GM12878 (cell line): ENCODE measurements around the gene LRRC7. TPM values are rescaled to one million over a fixed set of nuclear protein-coding genes. Genes with fewer than 3 reads are reported as not detected.

Experiments used
- ATAC-seq: fragments of 200-7000 bp; cut with Tn5 transposase; 3 replicates; pipeline ENCODE4 v1.9.1; 2020; ENCODE audit warnings: mild to moderate bottlenecking, moderate library complexity
- BruUV-seq: library from RNA; stranded (reverse); fragments of 400-500 nt; replicated peaks from 2 replicates; lab custom pipeline; 2021; lab: Mats Ljungman, UMichigan
- CTCF ChIA-PET: fragments of 300-600 bp; sonication (Branson Sonifier 250); formaldehyde crosslinking; extraction: SDS; loops from one replicate; lab custom pipeline; 2021; ENCODE audit warnings: inconsistent platforms; lab: Yijun Ruan, JAX
- POLR2A ChIA-PET: fragments of 350-600 bp; formaldehyde crosslinking; extraction: SDS; loops from one replicate; lab custom pipeline; 2021; ENCODE audit warnings: inconsistent platforms; lab: Charles Lee
- RAD21 ChIA-PET: fragments of 300-600 bp; sonication (Branson Sonifier 250); formaldehyde crosslinking; loops from one replicate; lab custom pipeline; 2023; ENCODE audit warnings: antibody characterized with exemption; ENCODE audit not compliant: unreplicated experiment; lab: Charles Lee
- SMC1A ChIA-PET: fragments of 300-600 bp; sonication (Branson Sonifier 250); formaldehyde crosslinking; loops from one replicate; lab custom pipeline; 2023; ENCODE audit not compliant: unreplicated experiment, uncharacterized antibody; lab: Charles Lee
- DNase-seq: peaks from one replicate; pipeline ENCODE4 v3.0.0-alpha.2; 2011; ENCODE audit warnings: low read depth, low spot score
- FAIRE-seq: peaks from 3 replicates; lab custom pipeline; 2011; peaks lifted over from hg19 to GRCh38; lab: Jason Lieb, UNC
- H2AFZ ChIP-seq: 2 replicates; pipeline ENCODE4 v1.6.0; 2011; ENCODE audit warnings: low read depth, low read length, control low read depth; ENCODE audit not compliant: control insufficient read depth
- H3K27ac ChIP-seq: 2 replicates; pipeline ENCODE4 v1.5.1; 2011; ENCODE audit warnings: control low read depth; ENCODE audit not compliant: control insufficient read depth, insufficient read depth
- H3K27me3 ChIP-seq, 2 experiments: replicated peaks in 1 of 2; 2 replicates each; pipeline versions ENCODE4 v1.6.0 to v1.6.1; 2011; ENCODE audit warnings: low read length in 1 of 2; ENCODE audit not compliant: control insufficient read depth in 2 of 2, insufficient read depth in 2 of 2
- H3K36me3 ChIP-seq, 2 experiments: 2 replicates each; pipeline ENCODE4 v1.5.1; 2011; ENCODE audit warnings: low read length in 1 of 2; ENCODE audit not compliant: control insufficient read depth in 2 of 2, insufficient read depth in 2 of 2
- H3K4me1 ChIP-seq: 2 replicates; pipeline ENCODE4 v1.6.1; 2011; ENCODE audit warnings: mild to moderate bottlenecking, low read length, moderate library complexity, mixed read lengths; ENCODE audit not compliant: control insufficient read depth, insufficient read depth
- H3K4me2 ChIP-seq: 2 replicates; pipeline ENCODE4 v1.6.0; 2011; ENCODE audit warnings: control low read depth; ENCODE audit not compliant: control insufficient read depth, insufficient read depth
- H3K4me3 ChIP-seq: fragments of 200-600 bp; sonication (generic); 2 replicates; pipeline ENCODE4 v1.5.1; 2016
- H3K79me2 ChIP-seq: 2 replicates; pipeline ENCODE4 v1.6.0; 2011; ENCODE audit warnings: low read length; ENCODE audit not compliant: control insufficient read depth, insufficient read depth
- H3K9ac ChIP-seq: 2 replicates; pipeline ENCODE4 v1.8.0; 2011; ENCODE audit warnings: low read length, control low read depth, mixed read lengths; ENCODE audit not compliant: control insufficient read depth, insufficient read depth
- H3K9me3 ChIP-seq: replicated peaks from 3 replicates; pipeline ENCODE4 v1.5.1; 2011; ENCODE audit warnings: mild to moderate bottlenecking, low read length; ENCODE audit not compliant: control insufficient read depth, insufficient read depth
- H4K20me1 ChIP-seq: 2 replicates; pipeline ENCODE4 v1.6.0; 2011; ENCODE audit not compliant: control insufficient read depth, insufficient read depth
- BHLHE40 ChIP-seq, 2 experiments: fragments of 450-650 bp in 1 of 2; IDR thresholded peaks; 2 replicates each; pipeline ENCODE4 v1.6.1; 2011 to 2017; ENCODE audit warnings: low read depth in 2 of 2, borderline replicate concordance in 1 of 2, improper control_type of control experiment in 1 of 2, low read length in 1 of 2, mild to moderate bottlenecking in 1 of 2
- BMI1 ChIP-seq: fragments of 450-650 bp; IDR thresholded peaks from 2 replicates; pipeline ENCODE4 v1.6.1; 2016; ENCODE audit warnings: mild to moderate bottlenecking, moderate library complexity, borderline replicate concordance
- ETV6 ChIP-seq, 2 experiments: fragments of 450-650 bp in 1 of 2; IDR thresholded peaks in 1 of 2; conservative IDR thresholded peaks in 1 of 2; 2 replicates each; pipeline ENCODE4 v1.6.1; 2014; ENCODE audit warnings: antibody characterized with exemption in 1 of 2, borderline replicate concordance in 1 of 2, low read depth in 1 of 2, mild to moderate bottlenecking in 1 of 2, moderate library complexity in 1 of 2
- EZH2 ChIP-seq: IDR thresholded peaks from 2 replicates; pipeline ENCODE4 v1.6.1; 2012; ENCODE audit warnings: low read depth, mild to moderate bottlenecking, control low read depth, inconsistent platforms, low read length, borderline replicate concordance; ENCODE audit not compliant: control insufficient read depth
- HDGF ChIP-seq: fragments of 450-650 bp; IDR thresholded peaks from 2 replicates; pipeline ENCODE4 v1.6.1; 2016; ENCODE audit warnings: antibody characterized with exemption
- LARP7 ChIP-seq: fragments of 450-650 bp; IDR thresholded peaks from 2 replicates; pipeline ENCODE4 v1.6.1; 2017; ENCODE audit warnings: mild to moderate bottlenecking
- MXI1 ChIP-seq: fragments of 150-350 bp; IDR thresholded peaks from 2 replicates; pipeline ENCODE4 v1.6.1; 2011; ENCODE audit warnings: low read depth, mild to moderate bottlenecking, inconsistent platforms, low read length, improper control_type of control experiment
- SIN3A ChIP-seq: IDR thresholded peaks from 2 replicates; pipeline ENCODE4 v1.6.1; 2012; ENCODE audit warnings: low read depth, low read length, improper control_type of control experiment
- STAT1 ChIP-seq: fragments of 450-650 bp; conservative IDR thresholded peaks from 2 replicates; pipeline ENCODE4 v1.6.1; 2014; ENCODE audit warnings: antibody characterized with exemption, mild to moderate bottlenecking
- TARDBP ChIP-seq: IDR thresholded peaks from 2 replicates; pipeline ENCODE4 v1.6.1; 2016; ENCODE audit warnings: borderline replicate concordance
- ZBTB40 ChIP-seq: fragments of 450-650 bp; IDR thresholded peaks from 2 replicates; pipeline ENCODE4 v1.6.1; 2016; ENCODE audit warnings: mild to moderate bottlenecking, moderate library complexity, borderline replicate concordance
- WGBS: methylation state at CpG from one replicate; pipeline ENCODE4 v1.1.6; 2016; ENCODE audit warnings: low lambda C conversion rate; ENCODE audit not compliant: insufficient replicate concordance, insufficient coverage; ENCODE audit errors: missing lambda C conversion rate; 5-methylcytosine and 5-hydroxymethylcytosine counted together
- in situ Hi-C: fragments of 300-500 bp; cut with MboI; formaldehyde crosslinking; loops from 9 replicates; pipeline ENCODE4 v1.14.3; 2018; ENCODE audit warnings: mixed read lengths
- intact Hi-C: fragments of 100-400 bp; cut with micrococcal nuclease; formaldehyde crosslinking; loops from one replicate; pipeline ENCODE4 v1.14.2; 2022; ENCODE audit not compliant: unreplicated experiment
- polyA plus RNA-seq, 11 experiments: library from polyadenylated mRNA; depleted of rRNA in 4 of 11; unstranded in 6 of 11; stranded (reverse) in 5 of 11; fragments of >200 nt; fragmentation: Nextera tagmentation in 4 of 11; fragmentation: Illumina TruSeq in 1 of 11; extraction: Ambion mirVana in 4 of 11; extraction: Trizol in 1 of 11; gene quantifications; 1 replicate in 1 of 11; 2 replicates in 10 of 11; pipeline versions ENCODE4 v1.2.1 to v1.2.3, GENCODE V29; 2011 to 2016; ENCODE audit warnings: inconsistent platforms in 2 of 11, missing spikeins in 2 of 11, low read depth in 1 of 11
- total RNA-seq, 4 experiments: library from RNA; depleted of rRNA in 3 of 4; stranded (reverse); fragments of >200 nt in 3 of 4; fragmentation: Illumina TruSeq in 1 of 4; extraction: Trizol in 1 of 4; gene quantifications; 2 replicates each; pipeline versions ENCODE4 v1.2.1 to v1.2.3, GENCODE V29; 2013 to 2021
- TF ChIP-seq, protein P1 (sequence below): fragments of 450-650 bp; formaldehyde crosslinking; IDR thresholded peaks from 2 replicates; pipeline ENCODE4 v1.5.0; 2022; ENCODE audit warnings: mild to moderate bottlenecking, missing genetic modification characterization

Gene LRRC7
- total and polyA plus RNA-seq, 10 of the 15 experiments (the other 5 are each of a cell fraction or from before 2014, with no cell fraction given) = 0.05 to 1.4 (median 0.24) TPM; not detected in 5

DNA sequence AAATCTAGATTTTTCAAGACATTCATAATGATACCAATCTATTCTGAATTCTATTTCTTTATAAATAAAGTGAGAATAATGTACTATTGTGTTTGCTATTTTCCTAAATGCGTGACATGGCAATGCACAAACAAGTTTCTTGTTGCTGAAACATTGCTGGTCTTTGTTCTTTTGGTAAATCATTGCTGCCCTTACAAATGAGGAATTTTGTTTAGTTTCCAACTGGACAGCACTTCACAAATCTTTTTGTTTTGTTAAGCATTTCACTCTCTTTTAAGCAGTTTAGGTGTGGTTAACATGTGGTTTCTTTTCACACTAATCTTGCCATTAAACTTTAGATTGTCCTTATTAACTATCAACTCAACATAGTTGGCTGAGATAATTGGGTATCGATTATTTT lies 94.6 kb downstream of the LRRC7 start (continued):
- TF ChIP-seq TARDBP (no peak), SIN3A (no peak), BMI1 (no peak)

DNA sequence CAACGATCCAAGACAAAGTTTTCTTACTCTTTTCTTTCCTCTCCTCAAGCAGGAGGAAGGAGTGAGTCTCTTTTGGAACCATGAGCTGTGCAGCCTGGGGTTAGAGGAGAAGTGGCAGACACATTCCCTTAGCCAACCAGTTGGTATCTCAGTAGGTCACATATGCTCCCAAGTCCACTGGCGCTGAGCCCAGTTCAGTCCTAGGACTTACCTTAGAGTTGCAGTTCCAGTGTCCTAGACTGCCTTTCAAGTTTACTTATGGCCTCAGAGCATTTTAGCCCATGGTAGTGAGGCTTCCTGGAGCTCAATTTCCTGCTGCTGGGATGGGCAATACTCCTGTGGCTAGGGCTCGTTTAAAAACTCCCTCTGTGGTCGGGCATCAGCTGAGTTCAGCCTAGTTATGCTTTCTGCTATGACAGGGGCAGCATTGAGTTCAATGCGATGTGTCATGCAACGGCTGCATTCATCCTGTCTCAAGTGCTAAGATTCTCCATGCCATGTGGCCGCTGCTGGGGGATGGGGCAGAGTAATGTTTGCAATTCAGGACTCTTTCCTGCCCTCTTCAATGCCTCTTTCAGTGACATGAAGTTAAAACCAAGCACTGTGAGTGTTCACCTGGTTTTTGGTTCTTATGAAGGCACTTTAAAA lies 103.8 kb downstream of the LRRC7 start:
- no TSS peak for BruUV-seq
- no peak overlapping the region for H3K4me2 ChIP-seq
- no peak for FAIRE-seq
- TF ChIP-seq STAT1 = no peak
- TF ChIP-seq, protein P1, sequence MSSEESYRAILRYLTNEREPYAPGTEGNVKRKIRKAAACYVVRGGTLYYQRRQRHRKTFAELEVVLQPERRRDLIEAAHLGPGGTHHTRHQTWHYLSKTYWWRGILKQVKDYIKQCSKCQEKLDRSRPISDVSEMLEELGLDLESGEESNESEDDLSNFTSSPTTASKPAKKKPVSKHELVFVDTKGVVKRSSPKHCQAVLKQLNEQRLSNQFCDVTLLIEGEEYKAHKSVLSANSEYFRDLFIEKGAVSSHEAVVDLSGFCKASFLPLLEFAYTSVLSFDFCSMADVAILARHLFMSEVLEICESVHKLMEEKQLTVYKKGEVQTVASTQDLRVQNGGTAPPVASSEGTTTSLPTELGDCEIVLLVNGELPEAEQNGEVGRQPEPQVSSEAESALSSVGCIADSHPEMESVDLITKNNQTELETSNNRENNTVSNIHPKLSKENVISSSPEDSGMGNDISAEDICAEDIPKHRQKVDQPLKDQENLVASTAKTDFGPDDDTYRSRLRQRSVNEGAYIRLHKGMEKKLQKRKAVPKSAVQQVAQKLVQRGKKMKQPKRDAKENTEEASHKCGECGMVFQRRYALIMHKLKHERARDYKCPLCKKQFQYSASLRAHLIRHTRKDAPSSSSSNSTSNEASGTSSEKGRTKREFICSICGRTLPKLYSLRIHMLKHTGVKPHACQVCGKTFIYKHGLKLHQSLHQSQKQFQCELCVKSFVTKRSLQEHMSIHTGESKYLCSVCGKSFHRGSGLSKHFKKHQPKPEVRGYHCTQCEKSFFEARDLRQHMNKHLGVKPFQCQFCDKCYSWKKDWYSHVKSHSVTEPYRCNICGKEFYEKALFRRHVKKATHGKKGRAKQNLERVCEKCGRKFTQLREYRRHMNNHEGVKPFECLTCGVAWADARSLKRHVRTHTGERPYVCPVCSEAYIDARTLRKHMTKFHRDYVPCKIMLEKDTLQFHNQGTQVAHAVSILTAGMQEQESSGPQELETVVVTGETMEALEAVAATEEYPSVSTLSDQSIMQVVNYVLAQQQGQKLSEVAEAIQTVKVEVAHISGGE (CRISPR knock-in tag) = no peak
- no peak for TF ChIP-seq BHLHE40 (IDR thresholded peaks at IDR 0.05; ENCODE audit: borderline replicate concordance in 1 of 2, low read depth in 2 of 2, low read length in 1 of 2)
- no peak for TF ChIP-seq LARP7
- TF ChIP-seq HDGF = no peak
- TF ChIP-seq ZBTB40 = no peak
- TF ChIP-seq EZH2 = no peak
- no peak for TF ChIP-seq MXI1
- no peak for TF ChIP-seq ETV6 (conservative IDR thresholded peaks at IDR 0.05 in 1 of 2, IDR thresholded peaks at IDR 0.05 in 1 of 2; ENCODE audit: borderline replicate concordance in 1 of 2, low read depth in 1 of 2)

More for the DNA sequence above, 103.8 kb downstream of the LRRC7 start:
- H4K20me1 ChIP-seq = no peaks in the 10 kb centered on the region
- no peaks in the 10 kb centered on the region for H3K9me3 ChIP-seq
- H3K36me3 ChIP-seq = no peaks in the 10 kb centered on the region
- H3K4me3 ChIP-seq = no peak overlapping the region
- no peaks in the 10 kb centered on the region for H3K27me3 ChIP-seq
- SMC1A ChIA-PET = no interaction called here
- WGBS = 30% methylated on average over 7 of the region's 7 CpGs
- in situ Hi-C loops = no loop called here
- intact Hi-C loops = no loop called here
- ATAC-seq (no peak), DNase-seq (no peak)
- no peaks in the 10 kb centered on the region for H3K79me2 ChIP-seq
- POLR2A ChIA-PET = no interaction called here
- no peak overlapping the region for H3K27ac ChIP-seq
- no peak overlapping the region for H2AFZ ChIP-seq
- H3K9ac ChIP-seq = no peak overlapping the region
- no peaks in the 10 kb centered on the region for H3K4me1 ChIP-seq
- RAD21 ChIA-PET = no interaction called here
- CTCF ChIA-PET = no interaction called here
